Neural progenitor cell (in vitro differentiated cells): ENCODE data around the gene RAET1E. TPM values are rescaled to one million over a fixed set of nuclear protein-coding genes. Genes with fewer than 3 reads are reported as not detected.
"Not testable (repeated sequence)": the region's sequence is repeated elsewhere in the genome, so short reads cannot be mapped to it uniquely, and the experiment has no call there.

Experiments used
- DNase-seq: peaks from one replicate; pipeline ENCODE4 v3.0.0-alpha.2; 2016; ENCODE audit warnings: low spot score
- H2AFZ ChIP-seq: fragments of 200-600 bp; sonication (generic); replicated peaks from 2 replicates; pipeline ENCODE4 v1.6.1; 2016; ENCODE audit warnings: antibody characterized with exemption
- H3F3A ChIP-seq: fragments of 200-600 bp; sonication (generic); 2 replicates; pipeline ENCODE4 v1.6.1; 2016; ENCODE audit warnings: antibody characterized with exemption, low read depth
- H3K27ac ChIP-seq: fragments of 200-600 bp; sonication (generic); 2 replicates; pipeline ENCODE4 v1.5.1; 2016; ENCODE audit warnings: mild to moderate bottlenecking
- H3K27me3 ChIP-seq: fragments of 200-600 bp; sonication (generic); 2 replicates; pipeline ENCODE4 v1.6.1; 2016; ENCODE audit warnings: mild to moderate bottlenecking, moderate library complexity
- H3K36me3 ChIP-seq: fragments of 200-600 bp; sonication (generic); 2 replicates; pipeline ENCODE4 v1.5.1; 2016
- H3K4me1 ChIP-seq: fragments of 200-600 bp; sonication (generic); 2 replicates; pipeline ENCODE4 v1.6.1; 2016; ENCODE audit warnings: mixed run types
- H3K4me2 ChIP-seq: fragments of 200-600 bp; sonication (generic); 2 replicates; pipeline ENCODE4 v1.6.1; 2016
- H3K4me3 ChIP-seq: fragments of 200-600 bp; sonication (generic); 2 replicates; pipeline ENCODE4 v1.5.1; 2016
- H3K79me2 ChIP-seq: fragments of 200-600 bp; sonication (generic); 2 replicates; pipeline ENCODE4 v1.6.1; 2016; ENCODE audit warnings: low read depth
- H3K9ac ChIP-seq: fragments of 200-600 bp; sonication (generic); 2 replicates; pipeline ENCODE4 v1.6.1; 2016
- H3K9me3 ChIP-seq: fragments of 200-600 bp; sonication (generic); 2 replicates; pipeline ENCODE4 v1.5.1; 2016; ENCODE audit warnings: low read depth
- H4K20me1 ChIP-seq: fragments of 200-600 bp; sonication (generic); 2 replicates; pipeline ENCODE4 v1.6.1; 2016; ENCODE audit warnings: low read depth
- H3K27ac Mint-ChIP-seq: 3 replicates; pipeline ENCODE4 v1.8.0; 2021; ENCODE audit warnings: mixed read lengths
- H3K27me3 Mint-ChIP-seq: 2 replicates; pipeline ENCODE4 v1.8.0; 2022; ENCODE audit warnings: low read depth, mild to moderate bottlenecking, inconsistent platforms, moderate library complexity, mixed read lengths; ENCODE audit not compliant: insufficient read depth
- H3K36me3 Mint-ChIP-seq: 3 replicates; pipeline ENCODE4 v1.8.0; 2021; ENCODE audit warnings: mixed read lengths
- H3K4me1 Mint-ChIP-seq: 3 replicates; pipeline ENCODE4 v1.8.0; 2021; ENCODE audit warnings: mixed read lengths
- H3K4me3 Mint-ChIP-seq: 3 replicates; pipeline ENCODE4 v1.8.0; 2021; ENCODE audit warnings: mild to moderate bottlenecking, moderate library complexity, mixed read lengths
- H3K9me3 Mint-ChIP-seq: 3 replicates; pipeline ENCODE4 v1.8.0; 2020; ENCODE audit warnings: mixed read lengths
- CTCF ChIP-seq: fragments of 200-600 bp; sonication (generic); IDR thresholded peaks from 2 replicates; pipeline ENCODE4 v1.5.1; 2017; ENCODE audit warnings: antibody characterized with exemption, mild to moderate bottlenecking
- EZH2 ChIP-seq: fragments of 200-600 bp; sonication (generic); IDR thresholded peaks from 2 replicates; pipeline ENCODE4 v1.6.1; 2017; ENCODE audit warnings: antibody characterized with exemption, mild to moderate bottlenecking, moderate library complexity
- EZH2phosphoT487 ChIP-seq: fragments of 200-600 bp; sonication (generic); IDR thresholded peaks from 2 replicates; pipeline ENCODE4 v1.6.1; 2017; ENCODE audit warnings: antibody characterized with exemption
- total RNA-seq: library from RNA; depleted of rRNA; stranded (reverse); fragments of >200 nt; gene quantifications from 2 replicates; pipeline ENCODE4 v1.2.3, GENCODE V29; 2015; ENCODE audit warnings: low replicate concordance

RAET1E gene
- total RNA-seq, 1 donor from 2014 or later: not detected

GRCh38 chr6:149895048-149895590 is 2.8 kb downstream of the RAET1E start:
- Histone ChIP-seq H3K4me1 (no peaks in the 10 kb centered on the region), H2AFZ (no peak overlapping the region), H3F3A (no peaks in the 10 kb centered on the region), H3K36me3 (no peaks in the 10 kb centered on the region), H3K27me3 (peaks cover 16% of the 10 kb centered on the region), H3K9me3 (no peaks in the 10 kb centered on the region), H3K79me2 (no peaks in the 10 kb centered on the region), H3K27ac (no peak overlapping the region), H4K20me1 (no peaks in the 10 kb centered on the region), H3K4me2 (no peak overlapping the region), H3K4me3 (no peak overlapping the region), H3K9ac (no peak overlapping the region)
- no peaks in the 10 kb centered on the region for H3K36me3 Mint-ChIP-seq
- no peak overlapping the region for H3K27ac Mint-ChIP-seq
- DNase-seq: peak; percentile 23
- no peaks in the 10 kb centered on the region for H3K9me3 Mint-ChIP-seq
- no peaks in the 10 kb centered on the region for H3K4me1 Mint-ChIP-seq
- peaks cover 11% of the 10 kb centered on the region for H3K27me3 Mint-ChIP-seq
- no peak overlapping the region for H3K4me3 Mint-ChIP-seq
- no peak for TF ChIP-seq CTCF
- TF ChIP-seq EZH2phosphoT487: no peak
- TF ChIP-seq EZH2: no peak

DNA sequence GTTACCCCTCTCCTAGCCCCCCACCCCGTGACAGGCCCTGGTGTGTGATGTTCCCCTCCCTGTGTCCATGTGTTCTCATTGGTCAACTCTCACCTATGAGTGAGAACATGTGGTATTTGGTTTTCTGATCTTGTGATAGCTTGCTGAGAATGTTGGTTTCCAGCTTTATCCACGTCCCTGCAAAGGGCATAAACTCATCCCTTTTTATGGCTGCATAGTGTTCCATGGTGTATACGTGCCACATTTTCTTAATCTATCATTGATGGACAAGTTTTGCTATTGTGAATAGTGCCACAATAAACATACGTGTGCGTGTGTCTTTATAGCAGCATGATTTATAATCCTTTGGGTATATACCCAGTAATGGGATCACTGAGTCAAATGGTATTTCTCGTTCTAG is 6.0 kb downstream of the RAET1E start:
- H3K27ac ChIP-seq, H3K27ac Mint-ChIP-seq, H3K9ac ChIP-seq, H3K9me3 Mint-ChIP-seq, H3K4me2 ChIP-seq, H3K27me3 Mint-ChIP-seq, H3K4me3 Mint-ChIP-seq, DNase-seq, H3K36me3 ChIP-seq, H3K4me3 ChIP-seq, H3F3A ChIP-seq, H3K79me2 ChIP-seq, H2AFZ ChIP-seq, H3K4me1 Mint-ChIP-seq, H3K36me3 Mint-ChIP-seq, H3K4me1 ChIP-seq, H3K9me3 ChIP-seq, H4K20me1 ChIP-seq: not testable (repeated sequence)
- H3K27me3 ChIP-seq: peaks cover 16% of the 10 kb centered on the region

DNA sequence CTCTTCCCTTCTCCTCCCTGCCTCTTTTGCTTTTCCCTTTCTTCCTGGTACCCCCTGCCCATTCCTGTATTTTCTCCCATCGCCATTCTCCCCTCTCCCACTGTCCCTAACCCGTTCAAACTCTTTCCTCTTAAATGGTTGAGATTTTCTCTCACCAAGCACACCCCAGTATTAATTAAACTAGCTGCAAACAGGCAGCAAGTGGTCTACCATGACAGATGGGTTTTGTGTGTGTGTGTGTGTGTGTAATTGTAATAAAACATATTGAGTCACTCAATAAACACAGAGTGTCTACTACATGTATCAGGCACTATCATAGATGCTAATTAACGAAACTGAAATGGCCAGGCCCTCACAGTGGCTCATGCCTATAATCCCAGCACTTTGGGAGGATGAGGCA is 6.7 kb downstream of the RAET1E start:
- Mint-ChIP-seq H3K27me3 (peaks cover 9% of the 10 kb centered on the region), H3K4me3 (no peak overlapping the region), H3K27ac (no peak overlapping the region), H3K36me3 (no peaks in the 10 kb centered on the region), H3K9me3 (no peaks in the 10 kb centered on the region), H3K4me1 (no peaks in the 10 kb centered on the region)
- no peaks in the 10 kb centered on the region for H3K9me3 ChIP-seq
- H3F3A ChIP-seq: no peaks in the 10 kb centered on the region
- H3K4me2 ChIP-seq: no peak overlapping the region
- peaks cover 16% of the 10 kb centered on the region for H3K27me3 ChIP-seq
- TF ChIP-seq EZH2phosphoT487: no peak
- no peak for TF ChIP-seq EZH2
- TF ChIP-seq CTCF: no peak
- H2AFZ ChIP-seq: no peak overlapping the region
- H3K27ac ChIP-seq: no peak overlapping the region
- no peaks in the 10 kb centered on the region for H3K4me1 ChIP-seq
- H3K79me2 ChIP-seq: no peaks in the 10 kb centered on the region
- no peak overlapping the region for H3K9ac ChIP-seq
- no peak for DNase-seq
- H3K4me3 ChIP-seq: no peak overlapping the region
- H4K20me1 ChIP-seq: no peaks in the 10 kb centered on the region
- no peaks in the 10 kb centered on the region for H3K36me3 ChIP-seq

DNA sequence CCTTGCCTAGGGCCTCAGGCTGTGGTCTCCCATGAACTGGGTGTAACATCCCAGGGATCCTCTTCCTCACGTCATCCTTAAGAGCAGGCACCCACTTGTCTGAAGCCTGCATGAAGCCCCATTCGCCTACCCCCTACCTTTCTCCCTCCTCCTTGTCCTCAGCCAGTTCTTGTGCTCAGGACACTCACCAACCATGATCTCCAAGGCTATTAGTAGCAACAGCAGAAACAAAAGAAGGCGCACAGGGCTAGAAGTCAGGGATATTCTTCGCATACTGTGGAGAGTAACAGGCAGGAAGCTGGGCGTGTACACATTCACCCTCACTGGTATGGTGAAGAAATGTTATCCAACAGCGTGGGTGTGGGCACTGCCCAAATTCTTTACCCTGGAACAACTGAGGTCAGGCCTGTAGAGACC is 7.3 kb downstream of the RAET1E start:
- H3K27me3 Mint-ChIP-seq: peaks cover 9% of the 10 kb centered on the region

More for the DNA sequence above, 7.3 kb downstream of the RAET1E start:
- no peaks in the 10 kb centered on the region for H3K79me2 ChIP-seq
- peaks cover 16% of the 10 kb centered on the region for H3K27me3 ChIP-seq
- H2AFZ ChIP-seq: no peak overlapping the region
- H3K4me3 ChIP-seq: no peak overlapping the region
- H3K9ac ChIP-seq: no peak overlapping the region
- H3K4me2 ChIP-seq: no peak overlapping the region
- no peaks in the 10 kb centered on the region for H3K4me1 ChIP-seq
- H3K36me3 Mint-ChIP-seq: no peaks in the 10 kb centered on the region
- TF ChIP-seq EZH2: no peak
- TF ChIP-seq CTCF: no peak
- no peaks in the 10 kb centered on the region for H3K9me3 Mint-ChIP-seq
- no peaks in the 10 kb centered on the region for H3K9me3 ChIP-seq
- H3K27ac Mint-ChIP-seq: peak overlapping the region; percentile 80
- H3K27ac ChIP-seq: no peak overlapping the region
- no peaks in the 10 kb centered on the region for H3K4me1 Mint-ChIP-seq
- H3K36me3 ChIP-seq: no peaks in the 10 kb centered on the region
- no peaks in the 10 kb centered on the region for H4K20me1 ChIP-seq
- H3K4me3 Mint-ChIP-seq: no peak overlapping the region
- no peaks in the 10 kb centered on the region for H3F3A ChIP-seq
- DNase-seq: no peak
